Activated CD4-positive, alpha-beta T cell treated with anti-CD3 and anti-CD28 coated beads for 24 hours (primary cell): ENCODE data around the gene KIAA1671.

Experiments
- DNase-seq, 2 donors: peaks; one replicate each; pipeline ENCODE4 v3.0.0-alpha.2; 2020; ENCODE audit warnings: low read depth in 2 of 2

The KIAA1671 gene

GRCh38 chr22:25092119-25092518 lies 139.6 kb downstream of the KIAA1671 start:
- DNase-seq = no peak

- DNase-seq = no peak
These were observed 142.1 kb downstream of the KIAA1671 start for GRCh38 chr22:25094579-25094978.

GRCh38 chr22:25095869-25096268 lies 143.4 kb downstream of the KIAA1671 start:
- no peak for DNase-seq

- DNase-seq = no peak
These were observed 144.3 kb downstream of the KIAA1671 start for GRCh38 chr22:25096638-25097405.

GRCh38 chr22:25098445-25099081 lies 146.0 kb downstream of the KIAA1671 start:
- DNase-seq = no peak

- DNase-seq = no peak
These were observed 146.7 kb downstream of the KIAA1671 start for GRCh38 chr22:25099202-25099601.

GRCh38 chr22:25100402-25100801 lies 147.9 kb downstream of the KIAA1671 start:
- no peak for DNase-seq

- DNase-seq = no peak
These were observed 148.4 kb downstream of the KIAA1671 start for GRCh38 chr22:25100948-25101347.

GRCh38 chr22:25101501-25101900 lies 149.0 kb downstream of the KIAA1671 start:
- no peak for DNase-seq

GRCh38 chr22:25101986-25102385 lies 149.5 kb downstream of the KIAA1671 start:
- no peak for DNase-seq

- no peak for DNase-seq
These were observed 150.2 kb downstream of the KIAA1671 start for GRCh38 chr22:25102722-25103121.

- no peak for DNase-seq
These were observed 151.9 kb downstream of the KIAA1671 start for GRCh38 chr22:25104367-25104766.

GRCh38 chr22:25105817-25106650 lies 153.5 kb downstream of the KIAA1671 start:
- no peak for DNase-seq

GRCh38 chr22:25109878-25110595 lies 157.5 kb downstream of the KIAA1671 start:
- no peak for DNase-seq

GRCh38 chr22:25110596-25110845 lies 158.0 kb downstream of the KIAA1671 start:
- DNase-seq = no peak

GRCh38 chr22:25110846-25111578 lies 158.5 kb downstream of the KIAA1671 start:
- DNase-seq = peak; percentile 26 to 30

- DNase-seq = no peak
These were observed 159.3 kb downstream of the KIAA1671 start for GRCh38 chr22:25111579-25112517.

- DNase-seq = no peak
These were observed 160.2 kb downstream of the KIAA1671 start for GRCh38 chr22:25112538-25113253.

- no peak for DNase-seq
These were observed 160.8 kb downstream of the KIAA1671 start for GRCh38 chr22:25113316-25113721.
